Gastrocnemius medialis (tissue), 4 donors: ENCODE measurements around the gene HMX2. TPM values are rescaled to one million over a fixed set of nuclear protein-coding genes. Genes with fewer than 3 reads are reported as not detected.

Source experiments
- ATAC-seq, 2 donors: fragments of 150-250 bp; one replicate each; pipeline ENCODE4 v1.9.1; 2016
- DNase-seq, 2 donors: peaks; one replicate each; pipeline ENCODE4 v3.0.0-alpha.2; 2019
- H3K27ac ChIP-seq, 4 donors: fragments of 200-600 bp; sonication (generic); 1 replicate in 1 of 4; 2 replicates in 3 of 4; pipeline ENCODE4 v1.5.1; 2016 to 2018; ENCODE audit warnings: mild to moderate bottlenecking in 2 of 4, moderate library complexity in 1 of 4
- H3K27me3 ChIP-seq, 3 donors: fragments of 200-600 bp; sonication (generic) in 2 of 3; 1 replicate in 1 of 3; 2 replicates in 2 of 3; pipeline versions ENCODE4 v1.5.1 to v1.6.0; 2016 to 2019; ENCODE audit warnings: mild to moderate bottlenecking in 1 of 3, moderate library complexity in 1 of 3
- H3K36me3 ChIP-seq, 2 donors: fragments of 200-600 bp; sonication (generic) in 1 of 2; one replicate each; pipeline ENCODE4 v1.5.1; 2017 to 2018
- H3K4me1 ChIP-seq, 2 donors: fragments of 200-600 bp; sonication (generic) in 1 of 2; one replicate each; pipeline ENCODE4 v1.5.1; 2016 to 2017; ENCODE audit warnings: mild to moderate bottlenecking in 2 of 2
- H3K4me3 ChIP-seq, 4 donors: fragments of 200-600 bp; sonication (generic) in 3 of 4; 1 replicate in 1 of 4; 2 replicates in 3 of 4; pipeline ENCODE4 v1.5.1; 2016 to 2019; ENCODE audit warnings: mild to moderate bottlenecking in 2 of 4
- H3K9me3 ChIP-seq, 3 donors: fragments of 200-600 bp; sonication (generic) in 2 of 3; 1 replicate in 1 of 3; 2 replicates in 2 of 3; pipeline ENCODE4 v1.5.1; 2016 to 2019
- CTCF ChIP-seq, 5 experiments: fragments of 450-650 bp in 3 of 5; fragments of 200-600 bp in 2 of 5; sonication (generic) in 2 of 5; IDR thresholded peaks in 4 of 5; conservative IDR thresholded peaks in 1 of 5; 1 replicate in 4 of 5; 2 replicates in 1 of 5; pipeline ENCODE4 v1.5.1; 2016 to 2019; ENCODE audit warnings: antibody characterized with exemption in 5 of 5, mild to moderate bottlenecking in 3 of 5, moderate library complexity in 3 of 5
- POLR2A ChIP-seq, 2 donors: fragments of 450-650 bp; IDR thresholded peaks; one replicate each; pipeline ENCODE4 v1.6.1; 2017; ENCODE audit warnings: antibody characterized with exemption in 2 of 2, mild to moderate bottlenecking in 2 of 2, moderate library complexity in 2 of 2
- in situ Hi-C, 4 donors: fragments of 200-750 bp; cut with MboI; loops; one replicate each; pipeline versions ENCODE4 v1.15.0 to v1.8.0; 2017; ENCODE audit warnings: low sequenced_read_pairs in 4 of 4
- intact Hi-C: fragments of 100-400 bp; cut with DNase I; formaldehyde crosslinking; loops from one replicate; pipeline ENCODE4 v1.15.1; 2023; ENCODE audit warnings: low total_unique reads
- total RNA-seq, 4 donors: library from RNA; depleted of rRNA; stranded (reverse); fragments of >200 nt; gene quantifications; one replicate each; pipeline versions ENCODE4 v1.1.0 to v1.2.3, GENCODE V29; 2016

Gene HMX2
- total RNA-seq, 4 donors from 2014 or later = not detected

GRCh38 chr10:123134343-123134914 is 13.5 kb upstream of the HMX2 start:
- Histone ChIP-seq H3K9me3 (no peaks in the 10 kb centered on the region), H3K4me1 (peaks cover 25 to 26% of the 10 kb centered on the region in 2 donors), H3K4me3 (no peak overlapping the region), H3K27ac (no peak overlapping the region), H3K27me3 (peaks cover 93 to 97% (median 97%) of the 10 kb centered on the region in 3 donors), H3K36me3 (no peaks in the 10 kb centered on the region)
- TF ChIP-seq POLR2A (IDR thresholded peaks at IDR 0.05) = no peak
- TF ChIP-seq CTCF (IDR thresholded peaks at IDR 0.05 in 4 of 5, conservative IDR thresholded peaks at IDR 0.05 in 1 of 5) = no peak
- ATAC-seq = no peak
- DNase-seq = no peak
- intact Hi-C loops (no loop called here), in situ Hi-C loops (loop anchor here in 1 of 4 donors (5.0 kb wide), 1 partner anchor 418 kb away; no protein-coding TSS in a partner anchor)

DNA sequence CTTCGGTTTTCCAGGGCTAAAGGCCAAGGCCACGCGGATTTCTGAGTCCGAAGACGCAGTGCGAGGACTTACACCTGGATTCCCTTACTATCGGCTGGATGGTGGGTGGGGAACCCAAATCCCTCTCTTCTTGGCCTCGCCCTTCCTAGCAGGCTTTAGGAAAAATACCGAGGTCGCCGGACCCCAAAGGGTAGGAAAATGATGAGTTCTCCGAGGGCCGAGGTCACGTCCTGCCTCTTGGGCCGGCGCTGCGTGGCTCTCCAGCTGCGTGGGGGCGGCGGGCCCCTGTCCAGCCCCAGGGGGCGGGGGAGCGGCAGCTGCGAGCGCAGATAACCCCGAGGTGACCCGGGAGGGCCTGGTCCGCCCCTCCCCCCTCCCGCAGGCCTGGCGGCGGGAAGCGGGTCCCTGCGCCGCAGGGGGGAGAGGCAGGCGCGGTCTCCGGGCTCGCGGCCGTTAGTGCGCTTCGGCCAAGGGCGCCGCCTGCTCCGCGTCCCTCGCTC is 13.0 kb upstream of the HMX2 start:
- intact Hi-C loops (no loop called here), in situ Hi-C loops (loop anchor here in 1 of 4 donors (5.0 kb wide), 1 partner anchor 417 kb away; no protein-coding TSS in a partner anchor)
- Histone ChIP-seq H3K4me1 (peaks cover 25 to 26% of the 10 kb centered on the region in 2 donors), H3K9me3 (no peaks in the 10 kb centered on the region), H3K27me3 (peaks cover 93 to 97% (median 97%) of the 10 kb centered on the region in 3 donors), H3K27ac (no peak overlapping the region), H3K4me3 (peak overlapping the region in 3 of 4 donors; percentile 30 to 50 (median 37)), H3K36me3 (no peaks in the 10 kb centered on the region)
- ATAC-seq (no peak), DNase-seq (no peak)
- TF ChIP-seq POLR2A (IDR thresholded peaks at IDR 0.05) = no peak
- no peak for TF ChIP-seq CTCF (IDR thresholded peaks at IDR 0.05 in 4 of 5, conservative IDR thresholded peaks at IDR 0.05 in 1 of 5)

DNA sequence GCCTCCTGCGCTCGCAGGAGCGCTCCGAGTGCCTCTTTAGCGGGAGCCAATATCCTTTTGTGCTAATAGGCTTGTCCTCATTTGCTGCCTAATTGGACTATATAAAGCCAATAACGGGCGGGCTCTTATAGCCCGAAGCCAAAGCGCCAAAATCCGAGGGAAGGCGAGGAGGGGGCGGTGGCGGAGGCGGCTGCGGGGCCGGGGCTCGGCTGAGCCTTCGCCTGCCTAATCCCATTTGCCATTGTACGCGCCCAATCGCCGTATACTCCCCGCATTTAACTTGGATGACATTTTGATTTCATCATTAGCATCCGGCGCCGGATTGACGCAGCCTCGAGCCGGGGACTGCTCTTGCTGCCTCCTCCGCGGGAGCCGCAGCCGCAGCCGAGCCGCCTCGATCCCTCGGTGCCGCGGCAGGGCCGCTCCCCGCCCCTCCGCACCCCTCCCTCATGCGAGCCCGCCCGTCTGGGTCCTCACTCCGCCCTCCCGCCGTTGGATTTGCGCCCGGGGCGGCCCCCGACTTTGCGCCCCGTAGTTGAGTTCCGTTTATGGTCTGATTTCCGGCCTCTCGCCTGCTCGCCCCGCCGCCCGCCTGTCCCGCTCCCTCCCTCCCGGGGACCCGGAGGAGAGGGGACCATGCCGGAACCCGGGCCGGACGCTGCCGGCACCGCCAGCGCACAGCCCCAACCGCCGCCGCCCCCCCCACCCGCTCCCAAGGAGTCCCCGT is 12.4 kb upstream of the HMX2 start, which contains the start of gene HMX3:
Gene HMX3 (plus strand): TSS at position 556 of the 727 bp plus-strand sequence. CDS start 81 bp downstream, at position 637.
- TF ChIP-seq POLR2A (IDR thresholded peaks at IDR 0.05) = no peak
- TF ChIP-seq CTCF (IDR thresholded peaks at IDR 0.05 in 4 of 5, conservative IDR thresholded peaks at IDR 0.05 in 1 of 5) = no peak
- intact Hi-C loops (no loop called here), in situ Hi-C loops (no loop called here)
- ATAC-seq (no peak), DNase-seq (no peak)
- peaks cover 93 to 98% (median 97%) of the 10 kb centered on the region in 3 donors for H3K27me3 ChIP-seq
- no peaks in the 10 kb centered on the region for H3K9me3 ChIP-seq
- H3K4me3 ChIP-seq = peak within 1 kb of the TSS; percentile 30 to 50 (median 42)
- H3K4me1 ChIP-seq = peaks cover 25 to 26% of the 10 kb centered on the region in 2 donors
- H3K27ac ChIP-seq = no peak within 1 kb of the TSS
- no peaks in the 10 kb centered on the region for H3K36me3 ChIP-seq

DNA sequence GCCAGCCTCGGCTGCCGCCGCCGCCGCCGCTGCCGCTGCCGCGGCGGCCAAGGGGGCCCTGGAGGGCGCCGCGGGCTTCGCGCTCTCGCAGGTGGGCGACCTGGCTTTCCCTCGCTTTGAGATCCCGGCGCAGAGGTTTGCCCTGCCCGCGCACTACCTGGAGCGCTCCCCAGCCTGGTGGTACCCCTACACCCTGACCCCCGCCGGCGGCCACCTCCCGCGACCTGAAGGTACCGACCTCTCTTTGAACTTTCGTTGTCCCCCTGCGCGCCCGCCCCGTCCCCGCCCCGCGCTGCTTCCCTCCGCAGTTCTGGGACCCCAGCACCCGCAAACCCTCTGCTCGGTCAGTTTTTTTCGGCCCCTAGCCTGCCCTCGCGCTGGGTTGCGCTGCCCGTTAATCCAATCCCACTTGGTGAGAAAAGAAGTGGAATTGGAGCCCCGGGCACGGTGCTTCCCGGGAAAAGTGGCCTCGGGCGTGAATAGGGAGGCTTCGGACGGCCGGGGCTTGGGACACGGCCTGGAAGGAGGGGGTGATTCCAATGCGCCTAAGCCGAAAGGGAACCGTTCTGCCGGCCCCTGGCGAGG is 11.6 kb upstream of the HMX2 start:
- H3K27me3 ChIP-seq = peaks cover 97 to 98% (median 98%) of the 10 kb centered on the region in 3 donors
- intact Hi-C loops (no loop called here), in situ Hi-C loops (no loop called here)
- DNase-seq (no peak), ATAC-seq (no peak)
- H3K27ac ChIP-seq = no peak overlapping the region
- no peaks in the 10 kb centered on the region for H3K9me3 ChIP-seq
- no peak for TF ChIP-seq CTCF (IDR thresholded peaks at IDR 0.05 in 4 of 5, conservative IDR thresholded peaks at IDR 0.05 in 1 of 5)
- TF ChIP-seq POLR2A (IDR thresholded peaks at IDR 0.05) = no peak
- H3K4me1 ChIP-seq = peaks cover 25 to 26% of the 10 kb centered on the region in 2 donors
- no peaks in the 10 kb centered on the region for H3K36me3 ChIP-seq
- peak overlapping the region; percentile 22 to 40 (median 34) for H3K4me3 ChIP-seq
